Tracheal epithelial cell (primary cell): ENCODE data around the gene DNM1. TPM values are rescaled to one million over a fixed set of nuclear protein-coding genes. Genes with fewer than 3 reads are reported as not detected.

Experiments used
- total RNA-seq: library from RNA; depleted of rRNA; stranded (reverse); fragments of >200 nt; gene quantifications from 2 replicates; pipeline ENCODE4 v1.2.1, GENCODE V29; 2014

DNM1 gene
- 2.8 and 6.5 TPM in 2 replicates for total RNA-seq

DNA sequence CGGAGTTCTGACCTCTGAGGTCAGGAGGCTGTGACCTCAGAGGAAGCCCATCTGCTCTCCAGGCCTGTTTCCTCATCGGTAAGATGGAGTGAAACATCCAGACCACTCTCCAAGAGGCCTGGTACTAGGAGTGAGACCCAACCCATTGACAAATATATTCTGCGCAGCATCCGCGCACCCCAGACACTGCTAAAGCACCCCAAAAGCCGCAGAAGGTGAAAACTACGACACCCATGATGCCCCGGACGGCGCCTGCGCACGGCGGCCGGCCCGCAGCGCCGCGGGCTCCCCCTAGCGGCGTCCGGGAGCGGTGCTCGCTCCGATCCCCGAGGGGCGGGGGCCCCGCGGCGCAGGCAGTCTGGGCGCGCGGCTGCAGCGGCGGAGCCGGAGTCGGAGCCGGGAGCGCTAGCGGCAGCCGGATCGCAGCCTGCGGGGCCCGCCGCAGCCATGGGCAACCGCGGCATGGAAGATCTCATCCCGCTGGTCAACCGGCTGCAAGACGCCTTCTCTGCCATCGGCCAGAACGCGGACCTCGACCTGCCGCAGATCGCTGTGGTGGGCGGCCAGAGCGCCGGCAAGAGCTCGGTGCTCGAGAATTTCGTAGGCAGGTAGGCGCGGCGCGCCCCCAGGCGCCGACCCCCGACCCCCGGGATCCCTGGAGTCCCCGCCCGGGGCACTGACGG, at the start of gene DNM1:
TSS of gene DNM1 (plus strand) at position 356 of the 683 bp plus-strand sequence. CDS start at position 448, 92 bp downstream.

DNA sequence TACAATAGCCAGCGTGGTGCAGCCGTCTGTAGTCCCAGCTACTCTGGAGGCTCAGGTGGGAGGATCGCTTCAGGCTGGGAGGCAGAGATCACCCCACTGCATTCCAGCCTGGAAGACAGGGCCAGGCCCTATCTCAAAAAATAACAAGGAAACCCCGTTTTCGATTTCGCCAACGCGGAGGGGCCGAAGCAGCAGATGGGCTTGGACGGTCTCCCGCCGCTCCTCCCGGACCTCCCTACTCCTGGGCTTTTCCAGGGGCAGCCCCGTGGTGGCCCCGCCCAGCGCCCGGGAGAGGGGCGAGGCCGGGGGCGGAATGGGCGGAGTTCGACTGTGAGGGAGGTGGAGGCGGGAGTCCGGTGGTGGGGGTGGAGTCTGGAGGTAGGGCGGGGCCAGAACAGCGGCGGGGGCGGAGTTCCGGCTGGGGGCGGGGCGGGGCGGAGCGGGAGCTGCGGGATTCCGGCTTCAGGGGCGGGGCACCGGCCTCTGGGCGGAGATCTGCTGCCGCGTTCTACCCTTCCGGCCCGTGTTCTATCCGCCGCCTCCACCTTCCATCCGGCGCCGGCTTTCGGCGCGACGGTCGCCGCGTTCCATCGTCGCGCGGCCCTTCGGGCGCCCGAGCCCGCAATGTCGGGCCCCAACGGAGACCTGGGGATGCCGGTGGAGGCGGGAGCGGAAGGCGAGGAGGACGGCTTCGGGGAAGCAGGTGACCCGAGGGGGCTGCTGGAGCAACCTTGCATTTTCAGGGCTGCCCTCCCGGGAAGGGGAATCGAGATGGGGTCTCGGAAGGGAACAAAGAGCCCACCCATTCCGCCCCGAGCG, 43.2 kb upstream of the DNM1 start, which contains the start of gene BBLN:
TSS of gene BBLN (plus strand) at position 482 of the 819 bp plus-strand sequence. CDS start at position 625, 143 bp downstream.

GRCh38 chr9:128191406-128192046, 11.7 kb upstream of the DNM1 start, which contains the start of gene CIZ1:
TSS of gene CIZ1 (minus strand) at chr9:128191572. CDS start at chr9:128190857, 715 bp downstream.

DNA sequence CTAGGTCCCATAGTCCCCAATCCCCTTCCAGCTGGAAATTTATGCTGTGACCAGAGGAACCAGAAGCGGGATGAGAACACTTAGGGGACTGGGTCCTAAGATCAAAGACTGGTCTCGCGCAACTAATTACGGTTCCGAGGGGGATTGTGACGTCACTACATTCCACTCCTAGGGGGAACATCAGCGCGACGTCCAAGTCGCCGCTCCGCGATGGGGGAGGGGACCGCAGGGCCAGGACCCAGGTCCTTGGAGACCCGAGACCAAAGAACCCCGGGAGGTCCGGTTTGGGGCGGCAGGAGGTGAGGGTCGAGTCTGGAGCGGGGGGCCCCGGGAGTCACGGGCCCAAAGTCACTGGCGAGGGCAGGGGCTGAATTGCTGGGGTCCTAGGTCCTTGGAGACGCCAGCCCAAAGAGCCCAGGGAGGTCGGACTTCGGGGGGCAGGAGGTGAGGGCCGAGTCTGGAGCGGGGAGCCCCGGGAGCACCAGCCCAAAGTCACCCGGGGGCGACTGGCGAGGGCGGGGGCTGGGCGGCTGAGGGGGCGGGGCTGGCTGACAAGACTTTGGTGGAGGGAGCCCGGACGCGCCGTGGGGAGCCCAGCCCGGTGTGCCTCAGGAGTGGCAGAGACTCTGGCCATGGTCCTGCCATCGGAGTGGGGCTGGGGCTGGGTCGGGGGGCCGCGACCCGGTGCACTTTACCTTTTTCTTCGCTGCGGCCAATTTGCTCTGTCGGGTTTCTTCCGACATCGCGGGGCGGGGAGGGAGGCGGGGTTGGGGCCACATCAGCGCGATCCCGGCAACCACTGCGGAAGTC, 72.2 kb downstream of the DNM1 start, which contains the start of gene GOLGA2:
TSS of gene GOLGA2 (minus strand) at position 810 of the 810 bp plus-strand sequence. CDS start at position 779, 31 bp downstream.

GRCh38 chr9:128276008-128276573, 72.9 kb downstream of the DNM1 start, which contains the start of gene SWI5:
TSS of gene SWI5 (plus strand) at chr9:128276276.

Other genes starting within 250 kb of the DNM1 start
- gene EEIG1, start 222.4 kb upstream of the DNM1 start, total RNA-seq = 7.7 and 8.5 TPM in 2 replicates
- gene NAIF1, start 136.1 kb upstream of the DNM1 start, total RNA-seq = 9.2 and 10.1 TPM in 2 replicates
- 9.4 and 22.2 TPM in 2 replicates for gene SLC25A25, start 135.1 kb upstream of the DNM1 start, total RNA-seq
- gene PTGES2, start 75.7 kb upstream of the DNM1 start, total RNA-seq = 65.2 and 112 TPM in 2 replicates
- gene LCN2, start 53.9 kb upstream of the DNM1 start, total RNA-seq = 20.5 and 154 TPM in 2 replicates
- gene BBLN, start 43.1 kb upstream of the DNM1 start, total RNA-seq = 65.9 and 79.5 TPM in 2 replicates
- gene CIZ1, start 11.8 kb upstream of the DNM1 start, total RNA-seq = 16.9 and 25.6 TPM in 2 replicates
- gene GOLGA2, start 72.6 kb downstream of the DNM1 start, total RNA-seq = 41.2 and 42.4 TPM in 2 replicates
- gene SWI5, start 72.9 kb downstream of the DNM1 start, total RNA-seq = 18.8 and 22.8 TPM in 2 replicates
- gene TRUB2, start 119.1 kb downstream of the DNM1 start, total RNA-seq = 14.9 and 21.5 TPM in 2 replicates
- 31.1 and 31.6 TPM in 2 replicates for gene COQ4, start 119.5 kb downstream of the DNM1 start, total RNA-seq
- 18.1 and 33.0 TPM in 2 replicates for gene SLC27A4, start 137.1 kb downstream of the DNM1 start, total RNA-seq
- gene URM1, start 168.0 kb downstream of the DNM1 start, total RNA-seq = 30.5 and 31.3 TPM in 2 replicates
- 19.2 and 68.2 TPM in 2 replicates for gene CERCAM, start 217.5 kb downstream of the DNM1 start, total RNA-seq